ENCODE results near the gene LRMDA. TPM values are rescaled to one million over a fixed set of nuclear protein-coding genes. Genes with fewer than 3 reads are reported as not detected.

Gene LRMDA
- total RNA-seq, 4 donors from 2014 or later = 1.4 to 23.1 (median 3.6) TPM

DNA sequence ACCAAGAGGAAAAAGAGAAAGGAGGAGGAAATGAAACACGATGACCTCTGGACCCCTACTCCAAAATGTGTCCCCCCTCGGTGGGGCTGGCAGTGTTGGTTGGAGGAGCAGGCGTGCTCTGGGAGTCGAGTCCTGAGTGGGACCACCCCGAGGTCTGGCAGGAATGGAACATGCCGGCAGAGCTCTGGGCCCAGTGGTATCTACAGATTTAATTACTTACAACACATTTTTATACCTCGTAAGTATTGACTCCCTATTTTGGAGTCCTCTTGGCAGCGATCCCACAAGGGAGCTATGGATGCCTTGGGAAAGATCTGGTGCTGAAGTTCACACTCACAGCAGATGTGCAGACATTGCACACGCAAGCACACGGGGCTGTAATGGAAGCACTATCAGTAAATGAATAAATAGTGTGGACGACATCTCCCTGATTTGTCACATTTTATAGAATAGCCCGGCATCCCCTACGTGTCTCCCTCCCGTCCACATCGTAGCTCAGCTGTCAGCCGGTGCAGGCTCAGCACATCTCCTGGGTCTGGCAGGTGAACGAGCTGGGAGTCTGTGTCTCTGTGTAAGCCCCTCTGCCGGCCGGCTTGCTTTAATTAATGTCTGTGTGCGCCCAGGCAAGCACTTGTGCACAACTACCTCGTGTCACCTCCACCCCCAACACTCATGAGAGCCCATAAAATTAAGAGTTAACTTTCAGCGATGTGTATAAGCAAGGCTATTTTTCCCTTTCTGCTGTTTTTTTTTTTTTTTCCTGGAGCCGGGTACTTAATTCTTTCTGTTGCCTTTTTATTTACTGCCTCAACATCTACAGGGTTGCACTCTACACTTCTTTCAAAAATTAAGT lies 603.2 kb downstream of the LRMDA start:
- H3K4me3 ChIP-seq = no peak overlapping the region
- no peak overlapping the region for H3K27ac ChIP-seq
- DNase-seq = no peak

DNA sequence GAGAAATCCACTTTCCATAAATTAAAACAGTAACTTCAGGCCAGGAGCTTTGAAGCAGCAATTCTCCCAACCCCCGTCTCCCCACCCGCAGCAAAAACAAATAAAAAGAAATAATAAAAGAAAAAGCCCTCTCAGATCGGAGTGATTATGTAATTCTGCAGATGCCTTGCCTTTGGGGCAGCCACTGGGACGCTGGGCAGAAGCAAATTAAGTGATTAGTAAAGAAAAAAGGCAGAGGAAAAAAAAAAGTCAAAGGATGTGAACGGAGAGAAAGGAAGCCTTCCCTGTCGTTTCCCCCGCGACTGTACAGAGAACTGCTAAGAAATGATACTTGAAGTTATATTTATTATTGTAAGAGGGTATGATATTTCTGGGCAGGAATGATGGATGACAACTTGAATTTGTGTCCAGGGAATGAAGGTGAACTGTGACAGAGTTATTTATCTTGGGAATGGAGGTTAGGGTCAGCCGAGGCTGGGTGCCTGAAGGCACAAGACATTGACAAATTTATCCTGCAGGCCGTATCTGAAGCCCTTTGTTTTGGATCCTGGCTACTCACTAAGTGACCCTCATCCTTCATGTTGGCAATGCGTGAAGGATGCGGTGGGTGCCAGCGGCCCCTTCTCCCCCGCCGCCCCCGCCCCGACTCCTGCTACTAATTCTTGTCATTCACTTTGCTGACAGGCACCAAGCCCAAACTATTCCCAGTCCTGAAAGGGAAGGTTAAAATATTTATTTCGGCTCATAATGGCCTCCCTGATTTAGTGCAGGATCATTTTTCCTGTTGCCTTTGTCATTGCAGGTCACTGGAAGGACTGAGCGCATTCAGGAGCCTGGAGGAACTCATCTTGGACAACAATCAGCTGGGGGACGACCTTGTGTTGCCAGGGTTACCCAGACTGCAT lies 604.0 kb downstream of the LRMDA start:
- Histone ChIP-seq H3K4me1 (peaks cover 0 to 28% (median 0%) of the 10 kb centered on the region in 4 donors), H3K36me3 (no peaks in the 10 kb centered on the region), H3K9me3 (no peaks in the 10 kb centered on the region), H3K27me3 (no peaks in the 10 kb centered on the region), H3K4me3 (no peak overlapping the region), H3K27ac (no peak overlapping the region)
- no peak for DNase-seq
- no peak for TF ChIP-seq POLR2A (IDR thresholded peaks at IDR 0.05)
- TF ChIP-seq, protein P1, sequence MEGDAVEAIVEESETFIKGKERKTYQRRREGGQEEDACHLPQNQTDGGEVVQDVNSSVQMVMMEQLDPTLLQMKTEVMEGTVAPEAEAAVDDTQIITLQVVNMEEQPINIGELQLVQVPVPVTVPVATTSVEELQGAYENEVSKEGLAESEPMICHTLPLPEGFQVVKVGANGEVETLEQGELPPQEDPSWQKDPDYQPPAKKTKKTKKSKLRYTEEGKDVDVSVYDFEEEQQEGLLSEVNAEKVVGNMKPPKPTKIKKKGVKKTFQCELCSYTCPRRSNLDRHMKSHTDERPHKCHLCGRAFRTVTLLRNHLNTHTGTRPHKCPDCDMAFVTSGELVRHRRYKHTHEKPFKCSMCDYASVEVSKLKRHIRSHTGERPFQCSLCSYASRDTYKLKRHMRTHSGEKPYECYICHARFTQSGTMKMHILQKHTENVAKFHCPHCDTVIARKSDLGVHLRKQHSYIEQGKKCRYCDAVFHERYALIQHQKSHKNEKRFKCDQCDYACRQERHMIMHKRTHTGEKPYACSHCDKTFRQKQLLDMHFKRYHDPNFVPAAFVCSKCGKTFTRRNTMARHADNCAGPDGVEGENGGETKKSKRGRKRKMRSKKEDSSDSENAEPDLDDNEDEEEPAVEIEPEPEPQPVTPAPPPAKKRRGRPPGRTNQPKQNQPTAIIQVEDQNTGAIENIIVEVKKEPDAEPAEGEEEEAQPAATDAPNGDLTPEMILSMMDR (IDR thresholded peaks at IDR 0.05) = no peak

More for the DNA sequence above, 603.2 kb downstream of the LRMDA start:
- Histone ChIP-seq H3K36me3 (no peaks in the 10 kb centered on the region), H3K9me3 (no peaks in the 10 kb centered on the region), H3K27me3 (no peaks in the 10 kb centered on the region), H3K4me1 (peaks cover 0 to 28% (median 0%) of the 10 kb centered on the region in 4 donors)
- no peak for TF ChIP-seq POLR2A (IDR thresholded peaks at IDR 0.05)
- TF ChIP-seq, protein P1 (IDR thresholded peaks at IDR 0.05) = no peak

DNA sequence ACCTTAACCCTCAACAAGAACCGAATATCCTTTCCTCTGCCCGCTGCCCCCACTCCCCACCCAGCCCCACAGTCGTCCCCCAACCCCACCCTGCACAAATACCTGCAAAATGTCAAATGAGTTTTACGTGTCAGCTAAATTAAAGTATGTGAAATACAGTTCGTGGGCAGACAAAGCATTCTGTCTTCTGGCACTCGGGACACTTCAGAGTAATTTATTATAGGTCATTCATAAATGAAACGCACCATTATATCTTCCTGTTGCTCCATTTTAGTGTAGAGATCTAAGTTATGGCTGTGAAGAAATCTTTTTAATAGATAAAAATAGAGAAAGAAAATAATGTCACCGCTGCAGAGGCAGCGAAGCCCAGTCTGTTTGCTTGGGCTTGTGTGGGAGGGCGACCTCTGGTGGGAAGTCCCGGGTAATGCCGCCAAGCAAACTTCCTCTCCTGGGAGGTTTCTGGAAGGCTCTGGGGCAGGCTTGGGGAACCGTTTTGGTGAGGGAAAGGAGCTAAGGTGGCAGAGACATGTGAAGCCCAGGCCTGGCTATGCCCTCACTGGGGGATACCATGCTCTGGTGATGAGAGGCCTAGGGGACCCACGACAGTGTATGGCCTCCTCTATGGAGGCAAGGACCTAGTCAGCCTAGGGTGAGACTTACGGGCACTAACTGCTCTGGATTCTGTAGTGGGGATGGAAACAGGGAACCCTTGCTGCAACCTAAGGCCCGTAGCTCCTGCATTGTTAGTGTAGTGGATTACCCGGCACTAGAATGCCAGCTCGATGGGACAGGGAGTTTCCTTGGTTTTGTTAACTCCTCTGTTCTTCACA lies 604.9 kb downstream of the LRMDA start:
- no peaks in the 10 kb centered on the region for H3K36me3 ChIP-seq
- DNase-seq = peak; percentile 24 to 84 (median 83)
- H3K27ac ChIP-seq = peak overlapping the region in 2 of 4 donors; percentile 60 to 81
- no peaks in the 10 kb centered on the region for H3K9me3 ChIP-seq
- H3K4me1 ChIP-seq = peaks cover 0 to 28% (median 0%) of the 10 kb centered on the region in 4 donors
- H3K27me3 ChIP-seq = no peaks in the 10 kb centered on the region
- H3K4me3 ChIP-seq = no peak overlapping the region
- TF ChIP-seq POLR2A (IDR thresholded peaks at IDR 0.05) = no peak
- TF ChIP-seq, protein P1 (IDR thresholded peaks at IDR 0.05) = peak in 5 of 6 experiments; percentile 23 to 85 (median 76)

DNA sequence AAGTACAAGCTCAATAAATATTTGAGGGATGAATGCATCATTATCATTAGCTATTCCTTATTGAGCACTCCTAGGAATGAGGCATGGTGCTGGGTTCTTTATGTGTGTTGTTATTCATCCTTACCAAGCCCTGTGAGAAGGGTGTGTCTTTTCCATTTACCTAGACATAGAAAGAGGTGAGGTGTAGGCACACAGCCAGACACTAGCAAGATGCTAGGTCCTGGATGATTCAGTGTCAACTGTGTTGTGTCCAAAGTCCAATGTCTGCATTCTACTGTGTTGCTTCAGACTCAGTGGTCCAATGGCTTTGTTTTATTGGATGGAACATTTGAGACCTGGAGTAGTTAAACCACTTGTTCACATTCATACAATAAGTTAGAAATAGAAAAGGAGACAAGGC lies 605.5 kb downstream of the LRMDA start:
- H3K27me3 ChIP-seq = no peaks in the 10 kb centered on the region
- H3K4me1 ChIP-seq = peaks cover 0 to 28% (median 0%) of the 10 kb centered on the region in 4 donors
- H3K4me3 ChIP-seq = no peak overlapping the region
- peak overlapping the region in 2 of 4 donors; percentile 60 to 81 for H3K27ac ChIP-seq
- peak in 1 of 3 donors; percentile 84 for DNase-seq
- TF ChIP-seq POLR2A (IDR thresholded peaks at IDR 0.05) = no peak
- TF ChIP-seq, protein P1 (IDR thresholded peaks at IDR 0.05) = no peak
- no peaks in the 10 kb centered on the region for H3K36me3 ChIP-seq
- no peaks in the 10 kb centered on the region for H3K9me3 ChIP-seq
